Measurements from ENCODE around the gene FAM149A.
A peak's percentile ranks its signal among the peaks of the same experiment; 100 is the strongest.

- TF ChIP-seq POLR2A (IDR thresholded peaks at IDR 0.05), result no peak
- TF ChIP-seq, protein P1, sequence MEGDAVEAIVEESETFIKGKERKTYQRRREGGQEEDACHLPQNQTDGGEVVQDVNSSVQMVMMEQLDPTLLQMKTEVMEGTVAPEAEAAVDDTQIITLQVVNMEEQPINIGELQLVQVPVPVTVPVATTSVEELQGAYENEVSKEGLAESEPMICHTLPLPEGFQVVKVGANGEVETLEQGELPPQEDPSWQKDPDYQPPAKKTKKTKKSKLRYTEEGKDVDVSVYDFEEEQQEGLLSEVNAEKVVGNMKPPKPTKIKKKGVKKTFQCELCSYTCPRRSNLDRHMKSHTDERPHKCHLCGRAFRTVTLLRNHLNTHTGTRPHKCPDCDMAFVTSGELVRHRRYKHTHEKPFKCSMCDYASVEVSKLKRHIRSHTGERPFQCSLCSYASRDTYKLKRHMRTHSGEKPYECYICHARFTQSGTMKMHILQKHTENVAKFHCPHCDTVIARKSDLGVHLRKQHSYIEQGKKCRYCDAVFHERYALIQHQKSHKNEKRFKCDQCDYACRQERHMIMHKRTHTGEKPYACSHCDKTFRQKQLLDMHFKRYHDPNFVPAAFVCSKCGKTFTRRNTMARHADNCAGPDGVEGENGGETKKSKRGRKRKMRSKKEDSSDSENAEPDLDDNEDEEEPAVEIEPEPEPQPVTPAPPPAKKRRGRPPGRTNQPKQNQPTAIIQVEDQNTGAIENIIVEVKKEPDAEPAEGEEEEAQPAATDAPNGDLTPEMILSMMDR (IDR thresholded peaks at IDR 0.05), result no peak
- TF ChIP-seq POLR2AphosphoS5 (IDR thresholded peaks at IDR 0.05), result peak; percentile 24
Measured at GRCh38 chr4:186068581-186069348, 35.7 kb upstream of the FAM149A start, which contains the start of gene TLR3.
